ENCODE data around the gene LAMP2. TPM values are rescaled to one million over a fixed set of nuclear protein-coding genes. Genes with fewer than 3 reads are reported as not detected.
A peak's percentile ranks its signal among the peaks of the same experiment; 100 is the strongest.

Gene LAMP2
- total RNA-seq, 1 experiment from 2014 or later = 123 TPM

GRCh38 chrX:120512627-120513026 is 43.5 kb upstream of the LAMP2 start:
- Histone ChIP-seq H3K36me3 (ENCODE audit: low read depth) (no peaks in the 10 kb centered on the region), H3K4me2 (no peak overlapping the region), H3K9me2 (ENCODE audit: insufficient read depth) (no peaks in the 10 kb centered on the region), H3K27ac (no peak overlapping the region), H3K4me1 (replicated peaks; ENCODE audit: insufficient read depth) (peaks cover 6% of the 10 kb centered on the region), H4K20me1 (ENCODE audit: insufficient read depth) (no peaks in the 10 kb centered on the region), H3K27me3 (ENCODE audit: insufficient read depth, low read depth) (no peaks in the 10 kb centered on the region), H3K4me3 (no peak overlapping the region), H3F3A (ENCODE audit: insufficient read depth, low read depth) (peaks cover 9% of the 10 kb centered on the region; the same call in 1 of the 2 replicates), H2AFZ (no peak overlapping the region), H3K79me2 (ENCODE audit: low read depth) (no peaks in the 10 kb centered on the region), H3K9me3 (ENCODE audit: insufficient read depth, low read depth) (no peaks in the 10 kb centered on the region)
- TF ChIP-seq EZH2 (IDR thresholded peaks at IDR 0.05; ENCODE audit: low read depth) = no peak
- no TSS peak for BruUV-seq (replicated peaks)
- no peak for DNase-seq
- ChIA-PET CTCF (no interaction called here), POLR2A (ENCODE audit: unreplicated experiment) (no interaction called here)
- intact Hi-C loops (cut with micrococcal nuclease; ENCODE audit: unreplicated experiment) = no loop called here

- no peaks in the 10 kb centered on the region for H3K9me3 ChIP-seq (ENCODE audit: insufficient read depth, low read depth)
- H3K27ac ChIP-seq = no peak overlapping the region
- H3K79me2 ChIP-seq (ENCODE audit: low read depth) = no peaks in the 10 kb centered on the region
- DNase-seq = no peak
- TF ChIP-seq EZH2 (IDR thresholded peaks at IDR 0.05; ENCODE audit: low read depth) = no peak
- TF ChIP-seq CTCF (conservative IDR thresholded peaks at IDR 0.05) = no peak
- no peak overlapping the region for H3K4me2 ChIP-seq
- BruUV-seq (replicated peaks) = no TSS peak
- peaks cover 2% of the 10 kb centered on the region; the same call in 1 of the 2 replicates for H3K4me1 ChIP-seq (replicated peaks; ENCODE audit: insufficient read depth)
- intact Hi-C loops (cut with micrococcal nuclease; ENCODE audit: unreplicated experiment) = no loop called here
- H4K20me1 ChIP-seq (ENCODE audit: insufficient read depth) = no peaks in the 10 kb centered on the region
- no peaks in the 10 kb centered on the region for H3K36me3 ChIP-seq (ENCODE audit: low read depth)
- peaks cover 9% of the 10 kb centered on the region; the same call in 1 of the 2 replicates for H3F3A ChIP-seq (ENCODE audit: insufficient read depth, low read depth)
- H2AFZ ChIP-seq = no peak overlapping the region
- ChIA-PET POLR2A (ENCODE audit: unreplicated experiment) (interaction anchor here (0.6 kb wide), 1 partner anchor 26 kb away, joined by 4 read pairs; no protein-coding TSS in a partner anchor), CTCF (no interaction called here)
- no peaks in the 10 kb centered on the region for H3K9me2 ChIP-seq (ENCODE audit: insufficient read depth)
- no peak overlapping the region for H3K4me3 ChIP-seq
- no peaks in the 10 kb centered on the region for H3K27me3 ChIP-seq (ENCODE audit: insufficient read depth, low read depth)
Measured at GRCh38 chrX:120512222-120512621, 43.1 kb upstream of the LAMP2 start.

GRCh38 chrX:120504569-120504968 is 35.5 kb upstream of the LAMP2 start:
- CTCF ChIA-PET = interaction anchor here (0.5 to 0.6 kb wide), 2 partner anchors 99 to 809 kb away, joined by 3 to 4 read pairs; partner anchors contain the start of gene MCTS1
- Histone ChIP-seq H3K79me2 (ENCODE audit: low read depth) (no peaks in the 10 kb centered on the region), H3K4me1 (replicated peaks; ENCODE audit: insufficient read depth) (peaks cover 24% of the 10 kb centered on the region), H3K9me3 (ENCODE audit: insufficient read depth, low read depth) (peaks cover 12% of the 10 kb centered on the region), H3K4me2 (peak overlapping the region; percentile 27), H2AFZ (peak overlapping the region; percentile 63; the same call in 1 of the 2 replicates), H3K27ac (peak overlapping the region; percentile 86), H3K36me3 (ENCODE audit: low read depth) (no peaks in the 10 kb centered on the region), H3F3A (ENCODE audit: insufficient read depth, low read depth) (peaks cover 24% of the 10 kb centered on the region), H3K4me3 (no peak overlapping the region), H3K27me3 (ENCODE audit: insufficient read depth, low read depth) (no peaks in the 10 kb centered on the region), H4K20me1 (ENCODE audit: insufficient read depth) (no peaks in the 10 kb centered on the region), H3K9me2 (ENCODE audit: insufficient read depth) (no peaks in the 10 kb centered on the region)
- intact Hi-C loops (cut with micrococcal nuclease; ENCODE audit: unreplicated experiment) = no loop called here
- POLR2A ChIA-PET (ENCODE audit: unreplicated experiment) = no interaction called here
- TF ChIP-seq CTCF (conservative IDR thresholded peaks at IDR 0.05) (no peak), EZH2 (IDR thresholded peaks at IDR 0.05; ENCODE audit: low read depth) (no peak)
- no TSS peak for BruUV-seq (replicated peaks)
- DNase-seq = peak in 1 of 2 experiments; percentile 77

Measured in PC-9 (cell line).